Measurements from ENCODE around the gene IL20RA. TPM values are rescaled to one million over a fixed set of nuclear protein-coding genes. Genes with fewer than 3 reads are reported as not detected.

The IL20RA gene
- total RNA-seq, 1 experiment from 2014 or later = 3.1 TPM

DNA sequence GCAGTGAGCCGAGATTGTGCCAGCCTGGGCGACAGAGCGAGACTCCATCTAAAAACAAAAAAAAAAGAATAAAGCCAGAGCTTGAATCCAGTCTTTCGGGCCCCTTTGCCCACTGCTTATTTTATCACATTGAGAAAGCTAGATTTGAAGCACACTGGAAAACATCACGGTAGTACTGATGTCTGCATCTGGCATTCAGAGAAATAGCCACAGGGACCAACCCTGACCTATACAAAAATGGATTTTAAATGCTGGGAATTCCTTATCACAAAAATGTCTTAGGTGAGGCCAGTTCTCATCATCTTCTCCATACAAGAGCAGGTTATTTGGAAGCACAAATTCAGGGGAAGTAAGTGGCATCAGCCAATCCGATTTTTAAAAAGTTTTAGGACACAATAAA lies 73.2 kb downstream of the IL20RA start:
- BruUV-seq (replicated peaks) = no TSS peak
- no peak for TF ChIP-seq CTCF (IDR thresholded peaks at IDR 0.05; ENCODE audit: unreplicated experiment)
- Mint-ChIP-seq H3K27me3 (ENCODE audit: unreplicated experiment) (no peaks in the 10 kb centered on the region), H3K36me3 (ENCODE audit: insufficient read depth, unreplicated experiment) (no peaks in the 10 kb centered on the region), H3K9me3 (ENCODE audit: low read depth, unreplicated experiment) (peaks cover 3% of the 10 kb centered on the region), H3K4me1 (ENCODE audit: low read depth, unreplicated experiment) (peaks cover 9% of the 10 kb centered on the region), H3K4me3 (ENCODE audit: low read depth, unreplicated experiment) (no peak overlapping the region), H3K27ac (ENCODE audit: unreplicated experiment) (no peak overlapping the region)
- intact Hi-C loops (cut with micrococcal nuclease; ENCODE audit: unreplicated experiment) = no loop called here
- no peak for DNase-seq
- CTCF ChIA-PET = no interaction called here

DNA sequence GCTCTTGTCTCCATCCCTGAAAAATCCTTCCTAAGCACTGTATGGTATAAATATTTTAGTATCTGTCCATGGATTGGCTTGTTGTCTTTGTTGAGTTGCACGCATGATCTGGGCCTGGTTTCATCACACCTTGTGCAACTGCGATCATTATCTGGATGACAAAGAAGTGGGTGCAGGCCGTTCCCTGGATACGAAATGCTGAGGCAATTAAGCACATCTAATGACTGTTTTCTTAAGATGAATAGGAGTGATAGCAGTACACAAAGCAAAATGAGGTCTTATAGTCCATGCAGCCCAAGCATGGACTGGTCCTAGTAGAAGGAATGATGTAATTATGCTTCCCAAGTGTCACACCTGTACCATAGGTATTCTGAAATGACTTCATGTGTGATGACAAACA lies 74.8 kb downstream of the IL20RA start:
- intact Hi-C loops (cut with micrococcal nuclease; ENCODE audit: unreplicated experiment) = loop anchor here (2.0 kb wide), 1 partner anchor 45 kb away; no protein-coding TSS in a partner anchor
- CTCF ChIA-PET = no interaction called here
- H3K27me3 Mint-ChIP-seq (ENCODE audit: unreplicated experiment) = no peaks in the 10 kb centered on the region
- no peaks in the 10 kb centered on the region for H3K36me3 Mint-ChIP-seq (ENCODE audit: insufficient read depth, unreplicated experiment)
- TF ChIP-seq CTCF (IDR thresholded peaks at IDR 0.05; ENCODE audit: unreplicated experiment) = no peak
- H3K4me1 Mint-ChIP-seq (ENCODE audit: low read depth, unreplicated experiment) = peaks cover 9% of the 10 kb centered on the region
- no peak for DNase-seq
- H3K4me3 Mint-ChIP-seq (ENCODE audit: low read depth, unreplicated experiment) = no peak overlapping the region
- no peak overlapping the region for H3K27ac Mint-ChIP-seq (ENCODE audit: unreplicated experiment)
- no TSS peak for BruUV-seq (replicated peaks)
- peaks cover 3% of the 10 kb centered on the region for H3K9me3 Mint-ChIP-seq (ENCODE audit: low read depth, unreplicated experiment)

GRCh38 chr6:136969433-136969832 lies 75.3 kb downstream of the IL20RA start:
- CTCF ChIA-PET = no interaction called here
- intact Hi-C loops (cut with micrococcal nuclease; ENCODE audit: unreplicated experiment) = loop anchor here (2.0 kb wide), 1 partner anchor 45 kb away; no protein-coding TSS in a partner anchor
- BruUV-seq (replicated peaks) = no TSS peak

DNA sequence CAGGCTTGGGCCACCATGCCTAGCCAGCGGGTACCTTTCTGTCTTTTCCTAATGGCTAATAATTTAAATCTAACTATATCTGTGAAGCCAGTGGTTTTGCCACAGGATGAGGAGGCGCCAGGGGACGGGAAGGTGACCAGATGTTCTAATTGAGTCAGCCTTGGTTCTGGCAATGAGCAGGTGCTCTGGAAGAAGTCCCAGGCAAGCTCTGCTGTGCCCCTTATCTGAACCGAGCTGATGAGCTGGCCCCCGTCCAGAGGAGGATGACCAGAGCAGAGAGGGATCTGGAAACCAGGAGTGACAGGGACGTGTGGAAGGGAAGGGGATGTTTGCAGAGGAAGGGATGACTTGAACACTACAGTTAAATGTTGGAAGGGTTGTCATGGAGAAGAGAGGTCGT lies 75.9 kb downstream of the IL20RA start:
- no peaks in the 10 kb centered on the region for H3K36me3 Mint-ChIP-seq (ENCODE audit: insufficient read depth, unreplicated experiment)
- no TSS peak for BruUV-seq (replicated peaks)
- intact Hi-C loops (cut with micrococcal nuclease; ENCODE audit: unreplicated experiment) = loop anchor here (2.0 kb wide), 1 partner anchor 46 kb away; no protein-coding TSS in a partner anchor
- H3K4me1 Mint-ChIP-seq (ENCODE audit: low read depth, unreplicated experiment) = peaks cover 9% of the 10 kb centered on the region
- no peaks in the 10 kb centered on the region for H3K27me3 Mint-ChIP-seq (ENCODE audit: unreplicated experiment)
- DNase-seq = no peak
- no peak for TF ChIP-seq CTCF (IDR thresholded peaks at IDR 0.05; ENCODE audit: unreplicated experiment)
- no peak overlapping the region for H3K27ac Mint-ChIP-seq (ENCODE audit: unreplicated experiment)
- no peak overlapping the region for H3K4me3 Mint-ChIP-seq (ENCODE audit: low read depth, unreplicated experiment)
- CTCF ChIA-PET = interaction anchor here (0.6 to 1.1 kb wide), 3 partner anchors 45 to 125 kb away, joined by 4 to 5 read pairs (median 4); partner anchors contain the start of gene IL20RA
- peaks cover 3% of the 10 kb centered on the region for H3K9me3 Mint-ChIP-seq (ENCODE audit: low read depth, unreplicated experiment)

More at GRCh38 chr6:136969433-136969832, 75.3 kb downstream of the IL20RA start:
- DNase-seq = no peak
- no peak overlapping the region for H3K4me3 Mint-ChIP-seq (ENCODE audit: low read depth, unreplicated experiment)
- no peaks in the 10 kb centered on the region for H3K27me3 Mint-ChIP-seq (ENCODE audit: unreplicated experiment)
- no peaks in the 10 kb centered on the region for H3K36me3 Mint-ChIP-seq (ENCODE audit: insufficient read depth, unreplicated experiment)
- H3K9me3 Mint-ChIP-seq (ENCODE audit: low read depth, unreplicated experiment) = peaks cover 3% of the 10 kb centered on the region
- no peak overlapping the region for H3K27ac Mint-ChIP-seq (ENCODE audit: unreplicated experiment)
- TF ChIP-seq CTCF (IDR thresholded peaks at IDR 0.05; ENCODE audit: unreplicated experiment) = no peak
- peaks cover 9% of the 10 kb centered on the region for H3K4me1 Mint-ChIP-seq (ENCODE audit: low read depth, unreplicated experiment)
